ENCODE data around the gene SLA2.

The SLA2 gene

GRCh38 chr20:36647196-36648121 is 1.5 kb upstream of the SLA2 start:
- no peak for DNase-seq (ENCODE audit: low read depth)
- in situ Hi-C loops (cut with HindIII; ENCODE audit: low sequenced_read_pairs), result no loop called here
- H3K4me3 ChIP-seq (ENCODE audit: low read depth, low read length), result no peak overlapping the region

GRCh38 chr20:36646678-36647077 is 682 bp upstream of the SLA2 start:
- in situ Hi-C loops (cut with HindIII; ENCODE audit: low sequenced_read_pairs), result no loop called here
- no peak for TF ChIP-seq CTCF (IDR thresholded peaks at IDR 0.05; ENCODE audit: low read depth, low read length, missing control alignments)
- DNase-seq (ENCODE audit: low read depth), result no peak
- no peak overlapping the region for H3K4me3 ChIP-seq (ENCODE audit: low read depth, low read length)

More at GRCh38 chr20:36647196-36648121, 1.5 kb upstream of the SLA2 start:
- TF ChIP-seq CTCF (IDR thresholded peaks at IDR 0.05; ENCODE audit: low read depth, low read length, missing control alignments), result no peak

DNA sequence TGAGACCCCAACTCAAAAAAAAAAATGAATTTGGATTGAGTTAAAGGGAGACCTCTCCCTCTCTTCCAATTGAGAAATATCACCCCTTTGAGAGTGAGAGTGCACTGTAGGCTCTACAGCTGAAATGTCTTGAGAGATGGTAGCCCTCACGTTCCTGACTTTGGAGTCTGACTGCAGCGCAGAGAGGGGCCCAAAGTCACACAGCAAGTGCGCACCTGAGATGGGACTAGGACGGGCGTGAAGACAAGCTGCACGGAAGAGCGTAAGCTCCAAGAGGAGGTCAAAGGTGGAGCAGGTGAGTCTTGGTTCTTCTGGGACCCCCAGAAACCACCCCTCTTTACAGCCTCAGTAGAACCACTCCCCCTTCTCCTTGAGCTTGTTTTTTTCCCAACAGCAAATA is 643 bp downstream of the SLA2 start:
- no peak for DNase-seq (ENCODE audit: low read depth)
- in situ Hi-C loops (cut with HindIII; ENCODE audit: low sequenced_read_pairs), result no loop called here
- H3K4me3 ChIP-seq (ENCODE audit: low read depth, low read length), result no peak overlapping the region
- no peak for TF ChIP-seq CTCF (IDR thresholded peaks at IDR 0.05; ENCODE audit: low read depth, low read length, missing control alignments)

- no peak overlapping the region for H3K4me3 ChIP-seq (ENCODE audit: low read depth, low read length)
These were observed 1.3 kb downstream of the SLA2 start for GRCh38 chr20:36644706-36645095.

GRCh38 chr20:36644032-36644705 is 1.8 kb downstream of the SLA2 start:
- H3K4me3 ChIP-seq (ENCODE audit: low read depth, low read length), result no peak overlapping the region
- in situ Hi-C loops (cut with HindIII; ENCODE audit: low sequenced_read_pairs), result loop anchor here (5.0 kb wide), 1 partner anchor 98 kb away; no protein-coding TSS in a partner anchor
- TF ChIP-seq CTCF (IDR thresholded peaks at IDR 0.05; ENCODE audit: low read depth, low read length, missing control alignments), result no peak
- no peak for DNase-seq (ENCODE audit: low read depth)

More at GRCh38 chr20:36644706-36645095, 1.3 kb downstream of the SLA2 start:
- no peak for DNase-seq (ENCODE audit: low read depth)
- in situ Hi-C loops (cut with HindIII; ENCODE audit: low sequenced_read_pairs), result loop anchor here (5.0 kb wide), 1 partner anchor 98 kb away; no protein-coding TSS in a partner anchor
- no peak for TF ChIP-seq CTCF (IDR thresholded peaks at IDR 0.05; ENCODE audit: low read depth, low read length, missing control alignments)

DNA sequence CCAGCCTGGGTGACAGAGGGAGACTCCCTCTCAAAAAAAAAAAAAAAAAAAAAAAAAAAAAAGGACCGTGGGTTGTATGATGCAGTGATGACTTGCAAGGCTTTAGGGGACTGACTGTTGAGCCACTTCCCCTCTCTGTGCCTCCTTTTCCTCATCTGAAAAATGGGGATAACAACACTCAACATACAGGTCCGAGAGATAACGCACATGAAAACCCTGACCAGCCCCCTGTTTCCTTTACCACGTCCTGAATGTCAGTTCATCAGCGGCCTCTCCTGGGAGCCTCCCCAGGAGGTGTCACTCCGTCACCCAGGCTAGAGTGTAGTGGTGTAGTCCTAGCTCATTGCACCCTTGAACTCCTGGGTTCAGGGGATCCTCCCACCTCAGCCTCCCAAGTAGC is 3.9 kb downstream of the SLA2 start:
- TF ChIP-seq CTCF (IDR thresholded peaks at IDR 0.05; ENCODE audit: low read depth, low read length, missing control alignments), result no peak
- no peak overlapping the region for H3K4me3 ChIP-seq (ENCODE audit: low read depth, low read length)
- DNase-seq (ENCODE audit: low read depth), result no peak

More for the DNA sequence above, 3.9 kb downstream of the SLA2 start:
- in situ Hi-C loops (cut with HindIII; ENCODE audit: low sequenced_read_pairs), result loop anchor here (5.0 kb wide), 1 partner anchor 100 kb away; no protein-coding TSS in a partner anchor
